Keratinocyte (primary cell): ENCODE measurements around the gene CPA4.

Experiments
- EZH2 ChIP-seq: IDR thresholded peaks from one replicate; pipeline ENCODE4 v1.6.1; 2012; ENCODE audit warnings: inconsistent platforms, mild to moderate bottlenecking, low read length, moderate library complexity
- TF ChIP-seq, protein P1 (sequence below), 3 experiments: IDR thresholded peaks in 1 of 3; conservative IDR thresholded peaks in 1 of 3; optimal IDR thresholded peaks in 1 of 3; 2 replicates in 2 of 3; 3 replicates in 1 of 3; pipeline versions ENCODE3 to v1.5.1; 2011; ENCODE audit warnings: low read length in 3 of 3, mild to moderate bottlenecking in 3 of 3, moderate library complexity in 2 of 3, control low read depth in 1 of 3, inconsistent platforms in 1 of 3; ENCODE audit not compliant: insufficient read depth in 2 of 3; ENCODE audit errors: extremely low read depth in 1 of 3

DNA sequence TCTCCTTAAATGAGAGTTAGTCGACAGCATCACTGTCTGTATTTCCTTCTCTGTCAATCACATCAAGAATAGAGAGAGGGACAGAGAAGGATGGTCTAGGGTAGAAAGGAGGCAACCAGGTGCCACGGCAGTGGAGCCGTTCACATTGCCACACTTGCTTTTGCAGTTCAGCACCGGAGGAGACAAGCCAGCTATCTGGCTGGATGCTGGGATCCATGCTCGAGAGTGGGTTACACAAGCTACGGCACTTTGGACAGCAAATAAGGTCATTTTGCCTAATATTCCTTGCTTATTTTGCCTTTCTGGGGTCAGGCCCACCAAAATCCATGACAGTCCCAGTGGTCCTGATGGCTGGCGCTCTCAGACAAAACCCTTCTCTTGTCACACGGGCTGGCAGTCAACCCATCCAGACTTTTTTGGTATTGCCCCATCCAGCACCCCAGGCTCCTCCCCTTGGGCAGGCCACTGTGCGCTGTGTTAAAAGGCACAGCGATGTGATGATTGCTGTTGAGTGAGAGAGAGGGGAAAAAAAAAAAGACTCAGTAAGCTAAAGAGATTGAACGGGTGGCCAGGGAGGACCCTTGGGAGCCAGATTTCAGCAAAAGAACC is 17.9 kb upstream of the CPA4 start:
- TF ChIP-seq, protein P1, sequence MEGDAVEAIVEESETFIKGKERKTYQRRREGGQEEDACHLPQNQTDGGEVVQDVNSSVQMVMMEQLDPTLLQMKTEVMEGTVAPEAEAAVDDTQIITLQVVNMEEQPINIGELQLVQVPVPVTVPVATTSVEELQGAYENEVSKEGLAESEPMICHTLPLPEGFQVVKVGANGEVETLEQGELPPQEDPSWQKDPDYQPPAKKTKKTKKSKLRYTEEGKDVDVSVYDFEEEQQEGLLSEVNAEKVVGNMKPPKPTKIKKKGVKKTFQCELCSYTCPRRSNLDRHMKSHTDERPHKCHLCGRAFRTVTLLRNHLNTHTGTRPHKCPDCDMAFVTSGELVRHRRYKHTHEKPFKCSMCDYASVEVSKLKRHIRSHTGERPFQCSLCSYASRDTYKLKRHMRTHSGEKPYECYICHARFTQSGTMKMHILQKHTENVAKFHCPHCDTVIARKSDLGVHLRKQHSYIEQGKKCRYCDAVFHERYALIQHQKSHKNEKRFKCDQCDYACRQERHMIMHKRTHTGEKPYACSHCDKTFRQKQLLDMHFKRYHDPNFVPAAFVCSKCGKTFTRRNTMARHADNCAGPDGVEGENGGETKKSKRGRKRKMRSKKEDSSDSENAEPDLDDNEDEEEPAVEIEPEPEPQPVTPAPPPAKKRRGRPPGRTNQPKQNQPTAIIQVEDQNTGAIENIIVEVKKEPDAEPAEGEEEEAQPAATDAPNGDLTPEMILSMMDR (optimal IDR thresholded peaks at IDR 0.05 in 1 of 3, IDR thresholded peaks at IDR 0.05 in 1 of 3, conservative IDR thresholded peaks at IDR 0.05 in 1 of 3; ENCODE audit: extremely low read depth in 1 of 3, insufficient read depth in 2 of 3, low read length in 3 of 3), result no peak
- no peak for TF ChIP-seq EZH2
